GM12892 (cell line): ENCODE results near the gene SART1. TPM values are rescaled to one million over a fixed set of nuclear protein-coding genes. Genes with fewer than 3 reads are reported as not detected.

Source experiments
- DNase-seq: peaks from one replicate; pipeline ENCODE4 v3.0.0; 2011; ENCODE audit not compliant: insufficient read length
- FAIRE-seq: peaks from 2 replicates; lab custom pipeline; 2011; peaks lifted over from hg19 to GRCh38; lab: Jason Lieb, UNC
- POLR2A ChIP-seq: IDR thresholded peaks from 2 replicates; pipeline ENCODE4 v1.6.1; 2011; ENCODE audit warnings: low read depth, low read length, control low read depth
- POLR2AphosphoS5 ChIP-seq: IDR thresholded peaks from 2 replicates; pipeline ENCODE4 v1.6.1; 2011; ENCODE audit warnings: low read depth, low read length, control low read depth
- TAF1 ChIP-seq: IDR thresholded peaks from 2 replicates; pipeline ENCODE4 v1.6.1; 2011; ENCODE audit warnings: low read depth, mild to moderate bottlenecking, control low read depth, low read length, borderline replicate concordance
- polyA plus RNA-seq: library from polyadenylated mRNA; unstranded; fragments of >200 nt; gene quantifications from one replicate; pipeline ENCODE4 v1.2.1, GENCODE V29; 2012; ENCODE audit warnings: missing spikeins, inconsistent platforms; ENCODE audit not compliant: missing spikeins

SART1 gene
- 30.9 TPM for polyA plus RNA-seq

GRCh38 chr11:65961267-65962140 lies at the start of gene SART1:
TSS of gene SART1 (plus strand) at chr11:65961734. CDS start at chr11:65961781, 47 bp downstream.
- peak; percentile 100 for FAIRE-seq
- peak; percentile 99 for DNase-seq
- TF ChIP-seq POLR2AphosphoS5, result peak; percentile 91
- peak; percentile 95 for TF ChIP-seq TAF1
- peak; percentile 91 for TF ChIP-seq POLR2A

GRCh38 chr11:65912845-65913244 lies 48.7 kb upstream of the SART1 start:
- TF ChIP-seq POLR2A (no peak), TAF1 (no peak), POLR2AphosphoS5 (no peak)
- DNase-seq, result no peak
- peak; percentile 17 for FAIRE-seq

DNA sequence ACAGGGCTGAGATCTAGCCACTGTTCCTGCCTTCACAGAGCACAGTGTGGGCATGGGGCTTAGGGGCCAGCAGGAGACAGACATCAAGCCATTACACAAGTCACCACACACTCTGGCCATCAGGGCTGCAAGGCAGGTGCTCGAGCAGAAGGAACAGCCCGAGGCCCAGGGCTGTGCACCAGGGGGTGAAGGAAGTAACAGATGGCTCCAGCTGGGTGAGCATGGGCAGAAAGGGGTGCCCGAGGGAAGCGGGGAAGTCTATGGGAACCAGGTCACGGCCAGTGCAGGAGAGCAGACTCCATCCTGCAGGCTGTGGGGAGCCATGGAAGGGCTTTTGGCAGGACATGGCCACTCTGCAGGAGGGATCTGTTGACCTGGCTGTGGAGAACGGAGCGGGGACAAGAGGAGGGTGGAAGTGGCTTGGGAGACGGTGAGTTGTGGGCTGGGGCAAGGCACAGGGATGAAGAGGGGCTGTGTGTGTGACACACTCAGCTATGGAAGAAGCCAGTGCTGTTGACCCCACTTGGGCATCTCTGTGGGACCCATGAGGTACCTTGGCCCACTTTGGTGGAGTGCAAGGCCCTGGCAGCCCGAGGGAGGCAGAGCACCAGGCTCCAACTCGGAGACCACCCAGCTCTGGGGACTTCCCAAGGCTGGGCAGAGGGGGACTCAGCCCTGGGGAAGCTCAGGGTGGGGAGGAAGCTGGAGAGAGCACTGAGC lies 46.3 kb upstream of the SART1 start:
- no peak for TF ChIP-seq POLR2A
- no peak for TF ChIP-seq POLR2AphosphoS5
- no peak for TF ChIP-seq TAF1
- DNase-seq, result no peak
- FAIRE-seq, result no peak

- TF ChIP-seq POLR2AphosphoS5 (no peak), TAF1 (no peak), POLR2A (no peak)
- FAIRE-seq (no peak), DNase-seq (no peak)
These were observed 45.7 kb upstream of the SART1 start for GRCh38 chr11:65915821-65916251.

DNA sequence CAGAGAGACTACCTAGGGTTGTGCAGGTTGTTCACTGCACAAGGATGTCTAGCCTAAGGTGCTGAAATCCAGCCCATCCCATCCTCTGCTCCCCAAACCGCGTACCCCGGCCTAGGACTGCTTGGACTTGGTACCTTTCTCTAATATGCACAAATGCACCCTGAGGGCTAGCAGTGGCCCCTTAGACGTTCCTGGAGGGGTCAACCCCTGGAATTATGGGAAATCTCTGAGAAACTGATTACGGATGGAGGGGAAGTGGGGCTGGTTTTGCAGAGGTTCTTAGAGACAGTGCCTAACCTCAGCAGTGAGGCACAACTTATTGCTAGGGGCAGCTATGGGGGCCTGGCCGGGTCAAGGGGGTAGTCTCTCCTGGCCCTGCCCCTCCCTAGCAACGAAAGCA lies 45.1 kb upstream of the SART1 start:
- FAIRE-seq (no peak), DNase-seq (no peak)
- TF ChIP-seq POLR2AphosphoS5 (no peak), POLR2A (no peak), TAF1 (no peak)

GRCh38 chr11:65917077-65917433 lies 44.5 kb upstream of the SART1 start:
- TF ChIP-seq POLR2A, result no peak
- no peak for TF ChIP-seq TAF1
- no peak for TF ChIP-seq POLR2AphosphoS5
- no peak for DNase-seq
- no peak for FAIRE-seq

- no peak for TF ChIP-seq POLR2A
- no peak for TF ChIP-seq POLR2AphosphoS5
- TF ChIP-seq TAF1, result no peak
- FAIRE-seq (peak; percentile 63), DNase-seq (no peak)
These were observed 43.9 kb upstream of the SART1 start for GRCh38 chr11:65917434-65918210.

DNA sequence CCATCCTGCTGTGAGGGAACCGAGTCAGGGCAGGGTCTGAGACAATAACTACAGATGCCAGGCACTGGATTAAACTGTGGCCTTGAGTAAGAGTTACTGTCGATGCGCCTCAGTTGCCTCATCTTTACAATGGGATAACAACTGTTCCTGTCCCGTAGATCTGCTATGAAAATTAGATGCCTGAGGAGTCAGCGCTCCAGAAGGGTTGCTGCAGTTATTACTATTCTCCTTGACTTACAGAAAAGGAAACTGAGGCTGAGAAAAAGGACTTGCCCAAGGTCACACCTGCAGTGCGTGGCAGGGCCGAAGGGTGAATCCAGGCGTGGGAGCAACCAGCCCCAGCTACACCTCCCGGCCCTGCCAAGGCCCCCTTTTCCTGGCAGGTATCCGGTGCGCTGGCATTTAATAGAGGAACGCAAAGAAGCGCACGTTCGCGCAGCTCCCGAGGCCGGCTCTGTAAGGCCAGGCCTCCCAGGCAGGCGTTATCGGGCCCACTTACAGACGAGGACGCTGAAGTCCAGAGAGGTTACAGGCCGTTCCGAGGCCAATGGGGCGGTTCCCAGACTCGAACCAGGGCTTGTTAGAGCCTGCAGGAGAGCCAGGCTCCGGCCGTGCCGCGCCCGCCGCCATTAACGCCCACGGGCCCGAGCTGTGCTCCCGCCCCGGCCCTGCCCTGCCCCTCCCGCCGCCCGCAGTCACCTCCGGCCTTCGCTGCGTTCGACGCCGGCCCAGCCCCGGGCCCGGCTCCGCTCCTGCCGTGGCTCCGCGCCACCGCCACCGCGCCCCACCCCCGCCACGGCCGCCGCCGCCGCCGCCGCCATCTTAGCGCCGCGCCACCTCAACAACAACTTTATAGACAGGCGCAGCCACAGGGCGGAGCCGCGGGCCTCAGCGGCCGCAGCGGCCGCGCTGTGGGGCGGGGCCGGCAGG lies 43.1 kb upstream of the SART1 start, which contains the start of gene C11orf68:
Gene C11orf68, minus strand, starts transcription at position 852 of the 930 bp plus-strand sequence. Its CDS starts 31 bp downstream, at position 821.
- TF ChIP-seq POLR2A, result peak; percentile 46; the same call in 1 of the 2 replicates
- no peak for TF ChIP-seq POLR2AphosphoS5
- TF ChIP-seq TAF1, result peak; percentile 22; the same call in 1 of the 2 replicates
- DNase-seq, result no peak
- peak; percentile 96 for FAIRE-seq

DNA sequence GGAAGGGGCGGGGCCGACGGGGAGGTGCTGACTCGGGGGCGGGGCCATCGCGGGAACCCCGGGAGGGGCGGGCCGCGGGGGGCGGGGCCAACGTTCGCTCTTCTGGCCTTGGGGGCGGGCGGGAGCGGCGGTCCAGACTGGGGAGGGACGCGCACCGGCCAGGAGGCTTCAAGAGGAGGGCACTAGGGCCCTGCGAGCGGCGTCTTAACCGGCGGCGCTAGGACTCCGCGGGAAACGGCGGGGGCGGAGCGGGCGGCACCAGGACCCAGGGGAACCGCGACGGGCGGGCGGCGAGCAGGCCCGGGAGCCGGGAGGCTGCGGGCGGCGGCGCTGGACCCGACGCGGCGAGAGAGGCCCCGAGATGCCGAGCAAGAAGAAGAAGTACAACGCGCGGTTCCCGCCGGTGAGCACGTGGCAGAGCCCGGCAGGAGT lies 42.4 kb upstream of the SART1 start, which contains the start of gene DRAP1:
Gene DRAP1, plus strand, starts transcription at position 286 of the 432 bp plus-strand sequence. Its CDS starts 76 bp downstream, at position 362.
- peak; percentile 97 for DNase-seq
- TF ChIP-seq POLR2A (peak; percentile 46; the same call in 1 of the 2 replicates), POLR2AphosphoS5 (no peak), TAF1 (no peak)
- FAIRE-seq, result no peak
